B cell (primary cell): Measurements from ENCODE around the gene SPEM3. TPM values are rescaled to one million over a fixed set of nuclear protein-coding genes. Genes with fewer than 3 reads are reported as not detected.

Experiments used
- ATAC-seq: fragments of 200-7000 bp; cut with Tn5 transposase; one replicate; pipeline ENCODE4 v1.10.0; 2021; ENCODE audit warnings: low read depth, mild to moderate bottlenecking, moderate number of reproducible peaks, moderate library complexity
- CTCF ChIA-PET: fragments of 350-600 bp; sonication (Branson Sonifier 250); formaldehyde crosslinking; loops from one replicate; lab custom pipeline; 2021; ENCODE audit warnings: antibody characterized with exemption, inconsistent platforms; lab: Charles Lee
- POLR2A ChIA-PET: fragments of 350-600 bp; sonication (Branson Sonifier 250); formaldehyde crosslinking; loops from one replicate; lab custom pipeline; 2021; ENCODE audit warnings: antibody characterized with exemption; lab: Charles Lee
- DNase-seq: peaks from one replicate; pipeline ENCODE4 v3.0.0; 2013
- H2AFZ ChIP-seq: 2 replicates; pipeline ENCODE4 v1.6.1; 2012; ENCODE audit warnings: mild to moderate bottlenecking, low read depth, low read length; ENCODE audit not compliant: insufficient read depth, poor library complexity, severe bottlenecking
- H3K27ac ChIP-seq, 2 donors: 1 replicate in 1 of 2; 2 replicates in 1 of 2; pipeline ENCODE4 v1.5.1; 2012 to 2013; ENCODE audit warnings: low read length in 2 of 2, mild to moderate bottlenecking in 2 of 2, moderate library complexity in 1 of 2
- H3K27me3 ChIP-seq, 4 experiments: fragments of 200-600 bp in 1 of 4; sonication (generic) in 1 of 4; replicated peaks in 1 of 4; 1 replicate in 2 of 4; 2 replicates in 2 of 4; pipeline versions ENCODE4 v1.6.1 to v1.7.0; 2013 to 2016; ENCODE audit warnings: low read length in 3 of 4, mild to moderate bottlenecking in 2 of 4, mixed read lengths in 1 of 4, moderate library complexity in 1 of 4; ENCODE audit not compliant: insufficient read depth in 4 of 4, control insufficient read depth in 3 of 4; ENCODE audit errors: control extremely low read depth in 1 of 4
- H3K36me3 ChIP-seq, 2 experiments: replicated peaks in 1 of 2; 1 replicate in 1 of 2; 2 replicates in 1 of 2; pipeline versions ENCODE4 v1.6.1 to v1.7.1; 2013; ENCODE audit warnings: low read length in 1 of 2; ENCODE audit not compliant: insufficient read depth in 2 of 2, control insufficient read depth in 1 of 2; ENCODE audit errors: control extremely low read depth in 1 of 2, extremely low read depth in 1 of 2
- H3K4me1 ChIP-seq, 2 donors: fragments of 200-600 bp in 1 of 2; sonication (generic) in 1 of 2; 1 replicate in 1 of 2; 2 replicates in 1 of 2; pipeline versions ENCODE4 v1.5.1 to v1.6.1; 2013 to 2017; ENCODE audit warnings: low read length in 2 of 2; ENCODE audit not compliant: control insufficient read depth in 2 of 2, insufficient read depth in 2 of 2
- H3K4me2 ChIP-seq: replicated peaks from 2 replicates; pipeline ENCODE3; 2012; ENCODE audit warnings: mild to moderate bottlenecking, low read depth, low read length; ENCODE audit not compliant: poor library complexity, severe bottlenecking
- H3K4me3 ChIP-seq, 5 experiments: fragments of 200-600 bp in 1 of 5; sonication (generic) in 1 of 5; 1 replicate in 3 of 5; 2 replicates in 2 of 5; pipeline versions ENCODE4 v1.5.1 to v1.7.0; 2011 to 2016; ENCODE audit warnings: low read length in 4 of 5, mild to moderate bottlenecking in 4 of 5, low read depth in 2 of 5, control low read depth in 1 of 5, moderate library complexity in 1 of 5; ENCODE audit not compliant: insufficient read depth in 1 of 5; ENCODE audit errors: control extremely low read depth in 1 of 5, extremely low read depth in 1 of 5
- H3K79me2 ChIP-seq: fragments of 200-600 bp; sonication (generic); one replicate; pipeline ENCODE4 v1.6.0; 2016; ENCODE audit warnings: low read length; ENCODE audit not compliant: control insufficient read depth, insufficient read depth
- H3K9ac ChIP-seq: fragments of 200-600 bp; sonication (generic); 2 replicates; pipeline ENCODE4 v1.6.1; 2017; ENCODE audit warnings: mild to moderate bottlenecking, low read length, moderate library complexity
- H3K9me3 ChIP-seq, 3 donors: one replicate each; pipeline versions ENCODE4 v1.6.1 to v1.7.1; 2013; ENCODE audit warnings: low read length in 2 of 3; ENCODE audit not compliant: control insufficient read depth in 2 of 3, insufficient read depth in 1 of 3; ENCODE audit errors: control extremely low read depth in 1 of 3
- H4K20me1 ChIP-seq: 2 replicates; pipeline ENCODE4 v1.6.0; 2012; ENCODE audit warnings: mild to moderate bottlenecking, low read length; ENCODE audit not compliant: insufficient read depth, control insufficient read depth, poor library complexity, severe bottlenecking
- H3K27ac Mint-ChIP-seq: one replicate; pipeline ENCODE4 v1.8.0; 2021; ENCODE audit warnings: mixed read lengths
- H3K27me3 Mint-ChIP-seq: one replicate; pipeline ENCODE4 v1.8.0; 2021; ENCODE audit warnings: mixed read lengths
- H3K4me1 Mint-ChIP-seq: one replicate; pipeline ENCODE4 v1.8.0; 2021; ENCODE audit warnings: mixed read lengths
- H3K4me3 Mint-ChIP-seq: one replicate; pipeline ENCODE4 v1.8.0; 2021; ENCODE audit warnings: mixed read lengths
- H3K9me3 Mint-ChIP-seq: one replicate; pipeline ENCODE4 v1.8.0; 2022; ENCODE audit warnings: mixed read lengths; ENCODE audit not compliant: insufficient read depth
- EZH2 ChIP-seq: IDR thresholded peaks from 2 replicates; pipeline ENCODE4 v1.6.1; 2012; ENCODE audit warnings: borderline replicate concordance, low read depth, mild to moderate bottlenecking, moderate library complexity, low read length; ENCODE audit not compliant: insufficient read depth, poor library complexity, severe bottlenecking
- WGBS: methylation state at CpG from one replicate; pipeline ENCODE4 v1.1.5; 2013; ENCODE audit warnings: missing lambda C conversion rate; ENCODE audit not compliant: insufficient coverage; 5-methylcytosine and 5-hydroxymethylcytosine counted together
- intact Hi-C: fragments of 100-400 bp; cut with micrococcal nuclease; formaldehyde crosslinking; loops from one replicate; pipeline ENCODE4 v1.10.0; 2022
- polyA plus RNA-seq: library from polyadenylated mRNA; depleted of rRNA; stranded (reverse); fragments of >200 nt; gene quantifications from 2 replicates; pipeline ENCODE4 v1.2.3, GENCODE V29; 2012
- total RNA-seq, 2 donors: library from RNA; stranded (reverse); fragments of 120-200 nt in 1 of 2; gene quantifications; 1 replicate in 1 of 2; 2 replicates in 1 of 2; pipeline versions ENCODE4 v1.2.3 to v1.2.4, GENCODE V29; 2013 to 2022
- TF ChIP-seq, protein P1 (sequence below): fragments of 200-600 bp; IDR thresholded peaks from one replicate; pipeline ENCODE4 v1.8.0; 2022; ENCODE audit warnings: antibody characterized with exemption, mild to moderate bottlenecking

The SPEM3 gene
- total and polyA plus RNA-seq, 2 donors (not counting 1 experiment from before 2014, with no cell fraction given): not detected

- TF ChIP-seq, protein P1, sequence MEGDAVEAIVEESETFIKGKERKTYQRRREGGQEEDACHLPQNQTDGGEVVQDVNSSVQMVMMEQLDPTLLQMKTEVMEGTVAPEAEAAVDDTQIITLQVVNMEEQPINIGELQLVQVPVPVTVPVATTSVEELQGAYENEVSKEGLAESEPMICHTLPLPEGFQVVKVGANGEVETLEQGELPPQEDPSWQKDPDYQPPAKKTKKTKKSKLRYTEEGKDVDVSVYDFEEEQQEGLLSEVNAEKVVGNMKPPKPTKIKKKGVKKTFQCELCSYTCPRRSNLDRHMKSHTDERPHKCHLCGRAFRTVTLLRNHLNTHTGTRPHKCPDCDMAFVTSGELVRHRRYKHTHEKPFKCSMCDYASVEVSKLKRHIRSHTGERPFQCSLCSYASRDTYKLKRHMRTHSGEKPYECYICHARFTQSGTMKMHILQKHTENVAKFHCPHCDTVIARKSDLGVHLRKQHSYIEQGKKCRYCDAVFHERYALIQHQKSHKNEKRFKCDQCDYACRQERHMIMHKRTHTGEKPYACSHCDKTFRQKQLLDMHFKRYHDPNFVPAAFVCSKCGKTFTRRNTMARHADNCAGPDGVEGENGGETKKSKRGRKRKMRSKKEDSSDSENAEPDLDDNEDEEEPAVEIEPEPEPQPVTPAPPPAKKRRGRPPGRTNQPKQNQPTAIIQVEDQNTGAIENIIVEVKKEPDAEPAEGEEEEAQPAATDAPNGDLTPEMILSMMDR: no peak
- no peak for TF ChIP-seq EZH2
- POLR2A ChIA-PET: interaction anchor here (0.7 kb wide), 1 partner anchor 11 kb away, joined by 3 read pairs; no protein-coding TSS in a partner anchor
- Histone ChIP-seq H3K4me3 (no peak overlapping the region), H3K79me2 (peaks cover 91% of the 10 kb centered on the region), H3K36me3 (no peaks in the 10 kb centered on the region), H3K9me3 (no peaks in the 10 kb centered on the region), H4K20me1 (peaks cover 60% of the 10 kb centered on the region), H3K9ac (no peak overlapping the region), H3K4me2 (peak overlapping the region; percentile 93), H2AFZ (no peak overlapping the region), H3K4me1 (peaks cover 26 to 42% of the 10 kb centered on the region in 2 donors), H3K27me3 (no peaks in the 10 kb centered on the region), H3K27ac (no peak overlapping the region)
- ATAC-seq (no peak), DNase-seq (no peak)
- H3K27me3 Mint-ChIP-seq: no peaks in the 10 kb centered on the region
- H3K4me1 Mint-ChIP-seq: peaks cover 56% of the 10 kb centered on the region
- H3K4me3 Mint-ChIP-seq: peak overlapping the region; percentile 96
- no peaks in the 10 kb centered on the region for H3K9me3 Mint-ChIP-seq
- 97% methylated on average over 5 of the region's 5 CpGs for WGBS
- CTCF ChIA-PET: interaction anchor here (0.9 to 1.5 kb wide), 6 partner anchors 8 to 121 kb away, joined by 3 to 5 read pairs (median 3); no protein-coding TSS in a partner anchor
- peak overlapping the region; percentile 50 for H3K27ac Mint-ChIP-seq
- intact Hi-C loops: no loop called here
Measured at GRCh38 chr17:7476951-7477350, 48.3 kb downstream of the SPEM3 start.

DNA sequence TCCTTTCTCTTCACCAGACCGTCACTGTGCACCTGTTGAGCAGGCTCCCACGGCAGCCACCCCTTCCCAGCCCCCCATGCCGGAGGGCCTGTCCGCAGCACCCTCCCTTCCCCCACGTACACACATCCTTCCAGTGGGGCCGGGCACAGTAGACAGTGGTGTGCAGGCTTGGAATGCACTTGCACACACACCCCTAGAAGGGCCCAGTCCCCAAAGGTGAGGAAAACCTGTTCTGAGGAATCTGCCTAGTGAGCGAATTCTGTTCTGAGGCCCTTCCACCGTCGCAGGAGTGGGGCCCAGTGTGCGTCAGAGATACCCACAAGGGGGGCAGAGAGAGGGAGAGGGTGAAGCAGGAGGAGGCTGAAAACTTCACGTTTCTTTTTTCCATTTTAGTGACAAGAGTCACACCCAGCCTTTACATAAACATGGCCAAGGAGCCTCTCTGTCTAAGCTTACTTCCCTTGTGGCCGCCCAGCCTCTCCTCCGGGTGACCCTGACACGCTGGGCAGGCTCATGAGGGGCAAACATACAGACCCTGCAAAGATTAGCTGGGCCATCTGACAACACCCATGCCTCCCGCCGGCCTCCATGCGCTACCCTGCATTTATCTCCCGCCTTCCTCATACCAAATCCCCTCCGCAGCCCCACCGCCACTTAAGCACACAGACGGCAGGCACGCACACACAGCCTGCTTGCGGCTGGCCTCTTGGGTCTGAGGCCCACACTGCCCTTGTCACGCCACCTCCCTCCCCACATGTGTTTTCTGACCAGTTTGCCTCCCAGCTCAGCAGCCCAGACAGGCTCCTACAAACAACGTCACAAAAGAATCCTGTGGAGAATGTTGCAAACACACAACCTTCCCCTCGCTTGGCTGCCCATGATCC is 49.0 kb downstream of the SPEM3 start:
- 64% methylated on average over 26 of the region's 26 CpGs for WGBS
- peak overlapping the region; percentile 93 for H3K27ac Mint-ChIP-seq
- Histone ChIP-seq H3K27ac (peak overlapping the region; percentile 7 to 10), H3K27me3 (no peaks in the 10 kb centered on the region), H2AFZ (no peak overlapping the region), H3K79me2 (peaks cover 92% of the 10 kb centered on the region), H3K4me1 (peaks cover 26 to 45% of the 10 kb centered on the region in 2 donors), H3K4me3 (peak overlapping the region in 4 of 5 experiments; percentile 72 to 88 (median 80)), H3K36me3 (no peaks in the 10 kb centered on the region), H3K4me2 (peak overlapping the region; percentile 93), H3K9me3 (no peaks in the 10 kb centered on the region), H3K9ac (no peak overlapping the region), H4K20me1 (peaks cover 55% of the 10 kb centered on the region)
- DNase-seq (no peak), ATAC-seq (no peak)
- no peaks in the 10 kb centered on the region for H3K27me3 Mint-ChIP-seq
- ChIA-PET POLR2A (interaction anchor here (0.5 to 0.8 kb wide), 3 partner anchors 11 to 36 kb away, joined by 3 to 12 read pairs (median 10); no protein-coding TSS in a partner anchor), CTCF (interaction anchor here (0.9 to 2.2 kb wide), 8 partner anchors 9 to 122 kb away, joined by 3 to 8 read pairs (median 3); partner anchors contain the start of gene TMEM102)
- H3K9me3 Mint-ChIP-seq: no peaks in the 10 kb centered on the region
- H3K4me3 Mint-ChIP-seq: peak overlapping the region; percentile 96
- intact Hi-C loops: no loop called here
- TF ChIP-seq, protein P1: no peak
- TF ChIP-seq EZH2: no peak
- peaks cover 60% of the 10 kb centered on the region for H3K4me1 Mint-ChIP-seq
